ENCODE measurements around the gene SCRG1.

- no peak for TF ChIP-seq CTCF (IDR thresholded peaks at IDR 0.05)
- no peak for TF ChIP-seq POLR2AphosphoS5 (IDR thresholded peaks at IDR 0.05)
Observed at GRCh38 chr4:173386751-173387150, 12.2 kb downstream of the SCRG1 start.

Measured in upper lobe of left lung (tissue), 4 donors.